A549 (cell line): Measurements from ENCODE around the gene IFIH1.

Experiments
- BHLHE40 ChIP-seq: IDR thresholded peaks from 2 replicates; pipeline ENCODE4 v1.6.1; 2012; ENCODE audit warnings: low read depth, low read length, inconsistent platforms
- EP300 ChIP-seq, 2 experiments: fragments of >200 bp; sonication (Bioruptor Twin); formaldehyde crosslinking; IDR thresholded peaks; 2 replicates in 1 of 2; 3 replicates in 1 of 2; pipeline ENCODE4 v1.6.1; 2016 to 2017
- MAFK ChIP-seq: fragments of 450-650 bp; IDR thresholded peaks from 2 replicates; pipeline ENCODE4 v1.6.1; 2014; ENCODE audit not compliant: partially characterized antibody
- MAX ChIP-seq: IDR thresholded peaks from 2 replicates; pipeline ENCODE4 v1.6.1; 2012
- MAZ ChIP-seq: fragments of 150-350 bp; IDR thresholded peaks from 2 replicates; pipeline ENCODE4 v1.6.1; 2014; ENCODE audit warnings: antibody characterized with exemption, low read depth, low read length, borderline replicate concordance
- NR3C1 ChIP-seq: fragments of >200 bp; sonication (Bioruptor Twin); formaldehyde crosslinking; IDR thresholded peaks from 3 replicates; pipeline ENCODE4 v1.6.1; 2017
- POLR2A ChIP-seq: IDR thresholded peaks from 2 replicates; pipeline ENCODE4 v1.6.1; 2012; ENCODE audit warnings: mild to moderate bottlenecking, low read length
- RAD21 ChIP-seq, 2 experiments: fragments of >200 bp in 1 of 2; sonication (Bioruptor Twin) in 1 of 2; formaldehyde crosslinking in 1 of 2; IDR thresholded peaks in 1 of 2; conservative IDR thresholded peaks in 1 of 2; 2 replicates in 1 of 2; 3 replicates in 1 of 2; pipeline ENCODE4 v1.6.1; 2012 to 2018; ENCODE audit warnings: inconsistent platforms in 1 of 2
- TF ChIP-seq, protein P1 (sequence below): fragments of >200 bp; sonication (Bioruptor Twin); formaldehyde crosslinking; IDR thresholded peaks from 3 replicates; pipeline ENCODE4 v1.5.1; 2016
- TF ChIP-seq, protein P2 (sequence below): fragments of 450-650 bp; IDR thresholded peaks from 2 replicates; pipeline ENCODE4 v1.6.1; 2014; ENCODE audit warnings: antibody characterized with exemption
- TF ChIP-seq, protein P3 (sequence below): fragments of 250-450 bp; sonication (Bioruptor Pico); IDR thresholded peaks from 2 replicates; pipeline ENCODE4 v1.5.0; 2021; ENCODE audit warnings: mild to moderate bottlenecking, moderate library complexity, borderline replicate concordance

- TF ChIP-seq, protein P1, sequence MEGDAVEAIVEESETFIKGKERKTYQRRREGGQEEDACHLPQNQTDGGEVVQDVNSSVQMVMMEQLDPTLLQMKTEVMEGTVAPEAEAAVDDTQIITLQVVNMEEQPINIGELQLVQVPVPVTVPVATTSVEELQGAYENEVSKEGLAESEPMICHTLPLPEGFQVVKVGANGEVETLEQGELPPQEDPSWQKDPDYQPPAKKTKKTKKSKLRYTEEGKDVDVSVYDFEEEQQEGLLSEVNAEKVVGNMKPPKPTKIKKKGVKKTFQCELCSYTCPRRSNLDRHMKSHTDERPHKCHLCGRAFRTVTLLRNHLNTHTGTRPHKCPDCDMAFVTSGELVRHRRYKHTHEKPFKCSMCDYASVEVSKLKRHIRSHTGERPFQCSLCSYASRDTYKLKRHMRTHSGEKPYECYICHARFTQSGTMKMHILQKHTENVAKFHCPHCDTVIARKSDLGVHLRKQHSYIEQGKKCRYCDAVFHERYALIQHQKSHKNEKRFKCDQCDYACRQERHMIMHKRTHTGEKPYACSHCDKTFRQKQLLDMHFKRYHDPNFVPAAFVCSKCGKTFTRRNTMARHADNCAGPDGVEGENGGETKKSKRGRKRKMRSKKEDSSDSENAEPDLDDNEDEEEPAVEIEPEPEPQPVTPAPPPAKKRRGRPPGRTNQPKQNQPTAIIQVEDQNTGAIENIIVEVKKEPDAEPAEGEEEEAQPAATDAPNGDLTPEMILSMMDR = no peak
- no peak for TF ChIP-seq BHLHE40
- TF ChIP-seq NR3C1 = no peak
- TF ChIP-seq, protein P2, sequence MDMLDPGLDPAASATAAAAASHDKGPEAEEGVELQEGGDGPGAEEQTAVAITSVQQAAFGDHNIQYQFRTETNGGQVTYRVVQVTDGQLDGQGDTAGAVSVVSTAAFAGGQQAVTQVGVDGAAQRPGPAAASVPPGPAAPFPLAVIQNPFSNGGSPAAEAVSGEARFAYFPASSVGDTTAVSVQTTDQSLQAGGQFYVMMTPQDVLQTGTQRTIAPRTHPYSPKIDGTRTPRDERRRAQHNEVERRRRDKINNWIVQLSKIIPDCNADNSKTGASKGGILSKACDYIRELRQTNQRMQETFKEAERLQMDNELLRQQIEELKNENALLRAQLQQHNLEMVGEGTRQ = no peak
- TF ChIP-seq, protein P3, sequence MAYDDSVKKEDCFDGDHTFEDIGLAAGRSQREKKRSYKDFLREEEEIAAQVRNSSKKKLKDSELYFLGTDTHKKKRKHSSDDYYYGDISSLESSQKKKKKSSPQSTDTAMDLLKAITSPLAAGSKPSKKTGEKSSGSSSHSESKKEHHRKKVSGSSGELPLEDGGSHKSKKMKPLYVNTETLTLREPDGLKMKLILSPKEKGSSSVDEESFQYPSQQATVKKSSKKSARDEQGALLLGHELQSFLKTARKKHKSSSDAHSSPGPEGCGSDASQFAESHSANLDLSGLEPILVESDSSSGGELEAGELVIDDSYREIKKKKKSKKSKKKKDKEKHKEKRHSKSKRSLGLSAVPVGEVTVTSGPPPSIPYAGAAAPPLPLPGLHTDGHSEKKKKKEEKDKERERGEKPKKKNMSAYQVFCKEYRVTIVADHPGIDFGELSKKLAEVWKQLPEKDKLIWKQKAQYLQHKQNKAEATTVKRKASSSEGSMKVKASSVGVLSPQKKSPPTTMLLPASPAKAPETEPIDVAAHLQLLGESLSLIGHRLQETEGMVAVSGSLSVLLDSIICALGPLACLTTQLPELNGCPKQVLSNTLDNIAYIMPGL (CRISPR knock-in tag) = no peak
- no peak for TF ChIP-seq MAZ
- TF ChIP-seq POLR2A = no peak
- no peak for TF ChIP-seq RAD21 (conservative IDR thresholded peaks at IDR 0.05 in 1 of 2, IDR thresholded peaks at IDR 0.05 in 1 of 2)
- no peak for TF ChIP-seq EP300 (IDR thresholded peaks at IDR 0.05)
- no peak for TF ChIP-seq MAFK
- no peak for TF ChIP-seq MAX
These were observed 75.2 kb downstream of the IFIH1 start, which contains the start of gene FAP for GRCh38 chr2:162243294-162243693.
